ENCODE measurements around the gene LRRC32.

DNA sequence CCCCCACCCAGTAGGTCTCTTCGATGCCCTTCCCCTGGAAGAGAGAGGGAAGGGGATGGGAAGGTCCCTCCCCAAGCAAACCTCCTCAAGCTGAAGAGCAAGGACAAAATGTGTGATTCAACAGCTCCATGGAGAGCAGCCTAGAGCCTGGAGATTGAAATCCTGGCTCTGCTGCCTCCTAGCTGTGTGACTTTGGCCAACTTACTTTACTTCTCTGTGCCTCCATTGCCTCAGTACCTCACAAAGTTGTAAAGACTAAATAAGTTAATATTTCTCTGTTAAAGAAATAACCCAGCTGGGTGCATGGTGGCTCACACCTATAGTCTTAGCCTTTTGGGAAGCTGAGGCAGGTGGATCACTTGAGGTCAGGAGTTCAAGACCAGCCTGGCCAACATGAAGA is 21.1 kb upstream of the LRRC32 start:
- TF ChIP-seq HDAC2 (IDR thresholded peaks at IDR 0.05), result no peak
- TF ChIP-seq EP300 (IDR thresholded peaks at IDR 0.05), result no peak
- TF ChIP-seq CTCF (IDR thresholded peaks at IDR 0.05), result no peak
- no peak for TF ChIP-seq CEBPB (IDR thresholded peaks at IDR 0.05)
- no peak for TF ChIP-seq MYC (IDR thresholded peaks at IDR 0.05; ENCODE audit: borderline replicate concordance, low read length)
- TF ChIP-seq MAZ (IDR thresholded peaks at IDR 0.05; ENCODE audit: borderline replicate concordance, low read depth, low read length), result no peak
- no peak for TF ChIP-seq RNF2 (IDR thresholded peaks at IDR 0.05; ENCODE audit: borderline replicate concordance, low read depth)
- TF ChIP-seq POLR2A (IDR thresholded peaks at IDR 0.05; ENCODE audit: low read length), result no peak
- TF ChIP-seq JUNB (IDR thresholded peaks at IDR 0.05), result no peak
- TF ChIP-seq MAX (IDR thresholded peaks at IDR 0.05), result no peak
- TF ChIP-seq KDM5A (IDR thresholded peaks at IDR 0.05), result no peak
- TF ChIP-seq REST (IDR thresholded peaks at IDR 0.05), result no peak
- no peak for TF ChIP-seq NR3C1 (IDR thresholded peaks at IDR 0.05)

Measured in A549 (cell line).